Nephron (organoid): Measurements from ENCODE around the gene VSIR.

Experiments used
- H3K27ac Mint-ChIP-seq, 3 experiments: 2 replicates each; pipeline ENCODE4 v1.8.0; 2020; ENCODE audit warnings: mixed read lengths in 3 of 3, mild to moderate bottlenecking in 2 of 3, moderate library complexity in 1 of 3
- H3K27me3 Mint-ChIP-seq: 2 replicates; pipeline ENCODE4 v1.8.0; 2021; ENCODE audit warnings: low read depth, mild to moderate bottlenecking, moderate library complexity, mixed read lengths
- H3K36me3 Mint-ChIP-seq: 2 replicates; pipeline ENCODE4 v1.8.0; 2020; ENCODE audit warnings: low read depth, mixed read lengths
- H3K4me1 Mint-ChIP-seq: 2 replicates; pipeline ENCODE4 v1.8.0; 2020; ENCODE audit warnings: mixed read lengths
- H3K4me3 Mint-ChIP-seq, 3 experiments: 2 replicates each; pipeline ENCODE4 v1.8.0; 2020; ENCODE audit warnings: mild to moderate bottlenecking in 3 of 3, mixed read lengths in 3 of 3, moderate library complexity in 2 of 3
- H3K9me3 Mint-ChIP-seq: 2 replicates; pipeline ENCODE4 v1.8.0; 2020; ENCODE audit warnings: mixed read lengths
- TF ChIP-seq, protein P1 (sequence below), 3 experiments: fragments of 200-600 bp; sonication (generic); IDR thresholded peaks; one replicate each; pipeline ENCODE4 v1.5.0; 2021; ENCODE audit warnings: antibody characterized with exemption in 3 of 3; ENCODE audit not compliant: unreplicated experiment in 3 of 3

VSIR gene

DNA sequence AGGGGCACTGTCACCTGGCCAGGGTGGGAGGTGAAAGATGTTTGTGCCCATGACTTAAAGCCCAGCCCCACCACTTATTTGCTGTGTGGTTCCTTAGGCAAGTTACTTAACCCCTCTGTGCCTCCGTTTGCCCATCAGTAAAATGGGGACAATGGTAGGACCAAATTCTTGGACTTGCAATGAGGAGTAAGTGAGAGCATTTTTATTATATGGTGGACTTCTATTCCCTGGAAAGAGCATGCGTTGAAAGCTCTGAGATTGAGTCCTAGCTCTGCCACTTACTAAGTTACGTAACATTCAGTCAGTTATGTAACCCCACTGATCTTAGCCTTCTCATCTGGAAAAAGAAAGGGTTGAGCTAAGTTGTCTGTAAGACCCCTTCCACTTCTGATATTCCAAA lies 18.8 kb downstream of the VSIR start:
- peaks cover 37% of the 10 kb centered on the region for H3K4me1 Mint-ChIP-seq
- TF ChIP-seq, protein P1, sequence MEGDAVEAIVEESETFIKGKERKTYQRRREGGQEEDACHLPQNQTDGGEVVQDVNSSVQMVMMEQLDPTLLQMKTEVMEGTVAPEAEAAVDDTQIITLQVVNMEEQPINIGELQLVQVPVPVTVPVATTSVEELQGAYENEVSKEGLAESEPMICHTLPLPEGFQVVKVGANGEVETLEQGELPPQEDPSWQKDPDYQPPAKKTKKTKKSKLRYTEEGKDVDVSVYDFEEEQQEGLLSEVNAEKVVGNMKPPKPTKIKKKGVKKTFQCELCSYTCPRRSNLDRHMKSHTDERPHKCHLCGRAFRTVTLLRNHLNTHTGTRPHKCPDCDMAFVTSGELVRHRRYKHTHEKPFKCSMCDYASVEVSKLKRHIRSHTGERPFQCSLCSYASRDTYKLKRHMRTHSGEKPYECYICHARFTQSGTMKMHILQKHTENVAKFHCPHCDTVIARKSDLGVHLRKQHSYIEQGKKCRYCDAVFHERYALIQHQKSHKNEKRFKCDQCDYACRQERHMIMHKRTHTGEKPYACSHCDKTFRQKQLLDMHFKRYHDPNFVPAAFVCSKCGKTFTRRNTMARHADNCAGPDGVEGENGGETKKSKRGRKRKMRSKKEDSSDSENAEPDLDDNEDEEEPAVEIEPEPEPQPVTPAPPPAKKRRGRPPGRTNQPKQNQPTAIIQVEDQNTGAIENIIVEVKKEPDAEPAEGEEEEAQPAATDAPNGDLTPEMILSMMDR (IDR thresholded peaks at IDR 0.05; ENCODE audit: unreplicated experiment in 3 of 3): no peak
- no peaks in the 10 kb centered on the region for H3K36me3 Mint-ChIP-seq
- H3K4me3 Mint-ChIP-seq: no peak overlapping the region
- no peaks in the 10 kb centered on the region for H3K9me3 Mint-ChIP-seq
- H3K27ac Mint-ChIP-seq: no peak overlapping the region
- no peaks in the 10 kb centered on the region for H3K27me3 Mint-ChIP-seq

DNA sequence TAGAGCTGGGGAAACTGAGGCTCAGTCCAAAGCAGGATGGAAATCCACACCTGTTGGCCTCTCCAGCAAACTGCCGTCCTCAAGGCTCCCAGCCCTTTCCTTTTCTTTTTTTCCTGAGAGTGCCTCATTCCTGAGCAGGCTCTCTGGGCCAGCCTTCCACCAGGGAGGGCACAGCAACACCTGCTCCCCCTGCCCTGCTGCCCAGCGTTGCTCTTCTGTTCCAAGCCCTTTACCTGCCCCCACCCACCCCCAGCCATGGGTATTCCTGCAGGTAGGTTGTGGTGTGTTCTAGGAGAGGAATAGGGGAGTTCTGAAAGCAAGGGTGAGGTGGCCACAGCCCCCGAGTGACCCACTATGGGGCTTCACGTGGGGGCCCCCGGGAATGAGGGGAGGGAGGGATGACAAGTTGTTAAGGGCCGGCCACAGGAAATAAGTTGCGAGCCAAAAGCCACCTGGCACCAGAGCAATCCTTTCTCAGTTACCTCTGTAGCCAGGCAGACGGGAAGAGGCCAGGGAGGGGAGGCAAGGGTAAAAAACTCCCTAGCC lies 19.3 kb downstream of the VSIR start:
- H3K27ac Mint-ChIP-seq: no peak overlapping the region
- H3K27me3 Mint-ChIP-seq: no peaks in the 10 kb centered on the region
- no peaks in the 10 kb centered on the region for H3K36me3 Mint-ChIP-seq
- TF ChIP-seq, protein P1 (IDR thresholded peaks at IDR 0.05; ENCODE audit: unreplicated experiment in 3 of 3): no peak
- peaks cover 41% of the 10 kb centered on the region for H3K4me1 Mint-ChIP-seq
- H3K9me3 Mint-ChIP-seq: no peaks in the 10 kb centered on the region
- no peak overlapping the region for H3K4me3 Mint-ChIP-seq

DNA sequence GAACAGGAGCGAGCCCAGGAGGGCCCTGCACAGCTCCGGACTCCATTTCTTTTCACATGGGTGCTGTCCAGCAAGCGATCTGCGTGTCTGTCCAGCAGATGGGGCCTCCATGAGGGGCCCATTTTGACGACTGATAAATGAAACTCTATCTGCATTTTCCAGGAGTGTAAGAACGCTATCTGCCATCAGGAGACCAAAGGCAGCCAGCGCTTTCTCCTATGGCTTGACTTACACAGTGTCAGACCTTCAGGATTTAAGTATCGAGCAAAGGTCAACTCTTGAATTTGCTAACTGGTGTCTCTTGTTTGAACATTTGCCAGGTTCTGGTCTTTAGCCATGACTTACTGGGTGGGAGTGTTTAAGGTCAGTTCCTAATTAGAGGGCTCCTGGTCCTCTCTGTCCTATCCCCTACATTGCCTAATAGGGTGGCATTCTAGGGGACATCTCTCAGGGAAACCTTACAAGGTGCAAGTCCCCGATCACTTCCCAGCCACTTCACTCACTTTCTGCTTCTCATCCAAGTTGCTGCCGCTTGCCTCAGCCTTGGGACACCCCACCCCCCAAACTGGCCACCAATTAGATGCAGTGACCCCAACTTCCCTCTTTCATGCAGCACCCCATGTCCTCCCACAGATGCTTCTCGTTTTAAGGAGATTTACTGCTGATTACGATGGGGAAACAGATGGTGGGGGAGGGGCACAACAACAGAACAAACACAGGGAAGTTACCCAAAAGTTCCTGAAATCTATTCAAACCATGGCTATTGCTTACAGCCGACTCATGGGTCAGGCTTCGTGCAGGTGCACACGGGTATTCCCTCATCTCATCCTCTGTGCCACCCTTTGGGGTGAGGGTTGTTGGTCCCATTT lies 20.0 kb downstream of the VSIR start:
- Mint-ChIP-seq H3K4me3 (no peak overlapping the region), H3K4me1 (peaks cover 48% of the 10 kb centered on the region), H3K27me3 (peaks cover 4% of the 10 kb centered on the region), H3K36me3 (no peaks in the 10 kb centered on the region), H3K27ac (peak overlapping the region in 2 of 3 experiments; percentile 8 to 39), H3K9me3 (no peaks in the 10 kb centered on the region)
- TF ChIP-seq, protein P1 (IDR thresholded peaks at IDR 0.05; ENCODE audit: unreplicated experiment in 3 of 3): no peak

DNA sequence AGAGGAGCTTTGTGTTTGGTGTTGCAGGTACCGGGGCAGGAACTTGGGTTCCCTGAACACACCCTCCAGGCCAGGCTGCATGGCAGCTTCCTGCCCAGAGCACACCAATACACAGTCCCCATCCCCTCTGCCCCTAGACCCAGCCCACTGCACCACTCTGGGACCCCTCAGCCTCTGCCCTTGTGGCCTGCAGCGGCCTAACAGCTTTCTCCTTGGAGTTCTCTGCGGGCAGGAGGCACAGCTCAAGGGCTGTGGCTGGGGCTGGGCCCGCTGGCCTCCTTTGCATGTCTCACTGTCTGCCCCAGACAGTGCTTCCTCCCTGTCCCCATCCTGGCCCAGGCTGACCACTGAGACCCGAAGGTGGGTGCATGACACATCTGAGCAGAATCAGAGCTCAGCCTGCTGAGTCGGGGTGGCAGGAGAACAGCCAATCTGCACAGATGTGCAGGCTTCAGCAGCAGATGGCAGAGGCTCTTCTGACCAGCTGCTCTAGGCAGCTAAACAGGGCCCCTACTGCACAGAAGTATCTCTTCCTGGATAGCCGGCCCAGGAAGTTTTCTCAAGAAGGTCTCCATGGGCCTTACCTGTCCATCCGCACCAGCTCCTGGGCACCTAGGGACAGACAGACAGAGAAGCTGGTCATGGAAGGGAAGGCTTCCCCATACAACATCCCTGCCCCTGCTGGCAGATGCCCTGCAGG lies 20.8 kb downstream of the VSIR start:
- no peak overlapping the region for H3K27ac Mint-ChIP-seq
- H3K9me3 Mint-ChIP-seq: no peaks in the 10 kb centered on the region
- TF ChIP-seq, protein P1 (IDR thresholded peaks at IDR 0.05; ENCODE audit: unreplicated experiment in 3 of 3): no peak
- peaks cover 4% of the 10 kb centered on the region for H3K27me3 Mint-ChIP-seq
- H3K4me1 Mint-ChIP-seq: peaks cover 51% of the 10 kb centered on the region
- H3K4me3 Mint-ChIP-seq: no peak overlapping the region
- no peaks in the 10 kb centered on the region for H3K36me3 Mint-ChIP-seq

DNA sequence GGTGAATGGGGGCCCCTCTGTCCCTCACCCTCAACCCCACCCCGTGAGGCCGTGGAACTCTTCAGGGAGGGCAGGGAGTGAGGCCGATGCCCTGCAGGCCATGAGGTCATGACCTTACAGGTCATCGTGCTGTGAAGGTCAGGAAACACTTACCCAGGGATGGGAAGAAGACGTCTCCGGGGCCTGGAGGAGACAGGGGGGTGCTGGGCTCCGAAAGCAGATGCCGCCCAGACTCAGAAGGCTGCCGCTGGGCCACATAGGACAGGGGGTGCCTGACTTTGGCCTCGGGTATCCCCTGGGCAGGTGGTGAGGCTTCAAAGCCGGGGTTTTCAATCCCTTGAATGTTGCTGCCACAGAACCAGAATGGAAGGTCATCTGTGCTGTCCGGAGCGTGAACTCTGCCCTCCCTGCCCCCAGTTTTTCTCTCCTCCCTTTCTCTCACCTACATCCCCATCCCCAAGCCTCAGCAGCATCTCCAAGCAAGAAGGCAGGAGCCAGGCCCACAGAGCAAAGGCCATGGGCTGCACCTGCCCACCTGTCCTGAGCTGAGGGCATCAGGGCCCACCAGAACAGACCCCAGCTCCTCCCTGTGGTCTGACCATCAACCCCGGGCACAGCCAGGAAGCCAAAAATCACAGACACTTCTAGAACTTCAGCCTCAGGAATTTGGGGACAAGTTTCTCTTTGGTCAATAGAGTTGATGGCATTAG lies 21.6 kb downstream of the VSIR start:
- Mint-ChIP-seq H3K4me1 (peaks cover 57% of the 10 kb centered on the region), H3K27ac (no peak overlapping the region), H3K9me3 (no peaks in the 10 kb centered on the region), H3K4me3 (no peak overlapping the region), H3K36me3 (no peaks in the 10 kb centered on the region), H3K27me3 (peaks cover 4% of the 10 kb centered on the region)
- TF ChIP-seq, protein P1 (IDR thresholded peaks at IDR 0.05; ENCODE audit: unreplicated experiment in 3 of 3): no peak
